HepG2 (cell line): ENCODE data around the gene LOXL3.

Source experiments
- BRCA1 ChIP-seq: sonication (generic); formaldehyde crosslinking; IDR thresholded peaks from 2 replicates; pipeline ENCODE4 v1.4.0; 2020; ENCODE audit warnings: missing genetic modification reagents
- BRF2 ChIP-seq: sonication (generic); formaldehyde crosslinking; IDR thresholded peaks from 2 replicates; pipeline ENCODE4 v1.8.1; 2022; ENCODE audit warnings: mild to moderate bottlenecking, missing genetic modification reagents
- CREM ChIP-seq, 2 experiments: sonication (generic) in 1 of 2; formaldehyde crosslinking in 1 of 2; IDR thresholded peaks; 2 replicates each; pipeline versions ENCODE4 v1.4.0 to v1.6.1; 2016 to 2020; ENCODE audit warnings: antibody characterized with exemption in 1 of 2, mild to moderate bottlenecking in 1 of 2, missing genetic modification reagents in 1 of 2
- CTCF ChIP-seq: sonication (generic); formaldehyde crosslinking; IDR thresholded peaks from 2 replicates; pipeline ENCODE4 v1.5.0; 2020; ENCODE audit warnings: mild to moderate bottlenecking, missing genetic modification reagents, moderate library complexity
- MAFK ChIP-seq, 2 experiments: IDR thresholded peaks in 1 of 2; conservative IDR thresholded peaks in 1 of 2; 2 replicates each; pipeline ENCODE4 v1.6.1; 2011; ENCODE audit warnings: improper control_type of control experiment in 2 of 2, low read length in 2 of 2

- TF ChIP-seq MAFK (conservative IDR thresholded peaks at IDR 0.05 in 1 of 2, IDR thresholded peaks at IDR 0.05 in 1 of 2; ENCODE audit: low read length in 2 of 2) (no peak), BRF2 (no peak), CTCF (CRISPR knock-in tag) (no peak), BRCA1 (CRISPR knock-in tag) (no peak), CREM (IDR thresholded peaks at IDR 0.05) (no peak), CREM (CRISPR knock-in tag; IDR thresholded peaks at IDR 0.05) (no peak)
Measured at GRCh38 chr2:74514368-74515270, 39.1 kb downstream of the LOXL3 start, which contains the start of gene TLX2.
